ENCODE measurements around the gene MYADML2. TPM values are rescaled to one million over a fixed set of nuclear protein-coding genes. Genes with fewer than 3 reads are reported as not detected.

The MYADML2 gene
- total and polyA plus RNA-seq, 10 of the 15 experiments (the other 5 are each of a cell fraction or from before 2014, with no cell fraction given): not detected

GRCh38 chr17:81962499-81963441, 15.7 kb upstream of the MYADML2 start:
- in situ Hi-C loops (cut with MboI) (no loop called here), intact Hi-C loops (cut with micrococcal nuclease; ENCODE audit: unreplicated experiment) (no loop called here)
- Histone ChIP-seq H3K4me2 (ENCODE audit: control insufficient read depth, insufficient read depth) (no peak overlapping the region), H4K20me1 (ENCODE audit: control insufficient read depth, insufficient read depth) (no peaks in the 10 kb centered on the region), H2AFZ (ENCODE audit: control insufficient read depth, low read depth, low read length) (no peak overlapping the region), H3K27me3 (replicated peaks in 1 of 2; ENCODE audit: control insufficient read depth in 2 of 2, insufficient read depth in 2 of 2, low read length in 1 of 2) (peaks cover 9 to 24% of the 10 kb centered on the region in 2 experiments), H3K79me2 (ENCODE audit: control insufficient read depth, insufficient read depth, low read length) (no peaks in the 10 kb centered on the region), H3K4me1 (ENCODE audit: control insufficient read depth, insufficient read depth, low read length) (peaks cover 13% of the 10 kb centered on the region), H3K27ac (ENCODE audit: control insufficient read depth, insufficient read depth) (no peak overlapping the region), H3K9me3 (replicated peaks; ENCODE audit: control insufficient read depth, insufficient read depth, low read length) (no peaks in the 10 kb centered on the region), H3K36me3 (ENCODE audit: control insufficient read depth in 2 of 2, insufficient read depth in 2 of 2, low read length in 1 of 2) (no peaks in the 10 kb centered on the region), H3K4me3 (no peak overlapping the region), H3K9ac (ENCODE audit: control insufficient read depth, insufficient read depth, low read length) (no peak overlapping the region)
- no peak for DNase-seq (ENCODE audit: low read depth, low spot score)
- 79% methylated on average over 36 of the region's 37 CpGs for WGBS (ENCODE audit: insufficient coverage, insufficient replicate concordance, low lambda C conversion rate, missing lambda C conversion rate)
- POLR2A ChIA-PET: interaction anchor here (0.6 kb wide), 1 partner anchor 46 kb away, joined by 3 read pairs; no protein-coding TSS in a partner anchor
- SMC1A ChIA-PET (ENCODE audit: uncharacterized antibody, unreplicated experiment): no interaction called here
- TF ChIP-seq LARP7 (IDR thresholded peaks at IDR 0.05) (no peak), E2F4 (IDR thresholded peaks at IDR 0.05; ENCODE audit: low read depth, low read length) (no peak), FOXM1 (IDR thresholded peaks at IDR 0.05; ENCODE audit: low read depth, low read length) (no peak), PKNOX1 (IDR thresholded peaks at IDR 0.05) (no peak), NRF1 (conservative IDR thresholded peaks at IDR 0.05; ENCODE audit: low read depth, low read length) (no peak), STAT3 (IDR thresholded peaks at IDR 0.05; ENCODE audit: low read depth, low read length) (no peak), EGR1 (IDR thresholded peaks at IDR 0.05; ENCODE audit: borderline replicate concordance in 1 of 2, low read depth in 2 of 2, low read length in 2 of 2) (no peak), BRCA1 (IDR thresholded peaks at IDR 0.05; ENCODE audit: low read depth, low read length) (no peak)
- FAIRE-seq: no peak
- no peak for ATAC-seq
- CTCF ChIA-PET: interaction anchor here (1.5 kb wide), 1 partner anchor 57 kb away, joined by 3 read pairs; no protein-coding TSS in a partner anchor
- RAD21 ChIA-PET (ENCODE audit: unreplicated experiment): interaction anchor here (2.0 kb wide), 1 partner anchor 57 kb away, joined by 4 read pairs; no protein-coding TSS in a partner anchor
- BruUV-seq (replicated peaks): no TSS peak

Data from GM12878 (cell line).